ENCODE data around the gene COL6A1. TPM values are rescaled to one million over a fixed set of nuclear protein-coding genes. Genes with fewer than 3 reads are reported as not detected.

Gene COL6A1
- polyA plus RNA-seq, 1 of the 3 experiments (the other 2 are of a cell fraction): 107 TPM

DNA sequence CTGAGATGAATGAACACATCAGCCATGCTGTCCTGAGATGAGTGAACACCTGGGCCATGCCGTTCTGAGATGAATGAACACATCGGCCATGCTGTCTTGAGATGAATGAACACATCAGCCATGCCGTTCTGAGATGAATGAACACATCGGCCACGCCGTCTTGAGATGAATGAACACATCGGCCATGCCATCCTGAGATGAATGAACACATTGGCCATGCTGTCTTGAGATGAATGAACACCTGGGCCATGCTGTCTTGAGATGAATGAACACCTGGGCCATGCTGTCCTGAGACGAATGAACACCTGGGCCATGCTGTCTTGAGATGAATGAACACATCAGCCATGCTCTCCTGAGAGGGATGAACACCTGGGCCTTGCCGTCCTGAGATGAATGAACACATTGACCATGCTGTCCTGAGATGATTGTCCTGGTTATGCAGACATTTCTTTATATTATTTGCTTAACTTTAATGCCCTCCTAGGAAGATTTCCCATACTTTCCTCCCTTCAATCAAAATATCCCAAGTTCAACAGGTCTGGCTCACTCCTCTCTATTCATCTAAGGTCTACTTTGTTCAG lies 48.6 kb upstream of the COL6A1 start:
- Histone ChIP-seq H3K4me1 (ENCODE audit: control insufficient read depth in 1 of 2, insufficient read depth in 2 of 2, low read depth in 1 of 2, low read length in 1 of 2) (no peaks in the 10 kb centered on the region), H2AFZ (ENCODE audit: low read depth) (no peak overlapping the region), H3K4me2 (no peak overlapping the region), H3F3A (replicated peaks; ENCODE audit: insufficient read depth) (no peaks in the 10 kb centered on the region), H3K27me3 (ENCODE audit: insufficient read depth) (no peaks in the 10 kb centered on the region), H3K36me3 (replicated peaks in 1 of 2; ENCODE audit: control insufficient read depth in 1 of 2, insufficient read depth in 2 of 2, low read length in 1 of 2) (no peaks in the 10 kb centered on the region), H3K9me3 (0 out of 2 replicates have a peak, but pooled peaks cover 5% of the 10 kb centered on the region), H3K4me3 (ENCODE audit: low read depth in 2 of 2, low read length in 1 of 2) (no peak overlapping the region; a peak in 1 of 4 replicates), H4K20me1 (ENCODE audit: insufficient read depth) (no peaks in the 10 kb centered on the region), H3K9me2 (no peaks in the 10 kb centered on the region), H3K79me2 (ENCODE audit: insufficient read depth) (no peaks in the 10 kb centered on the region), H3K9ac (no peak overlapping the region), H3K27ac (ENCODE audit: low read depth in 2 of 2, low read length in 1 of 2) (no peak overlapping the region)
- ChIA-PET CTCF (no interaction called here), POLR2A (no interaction called here)
- no peak for DNase-seq
- WGBS (ENCODE audit: low lambda C conversion rate): 69% methylated on average over 9 of the region's 9 CpGs
- TF ChIP-seq, protein P1, sequence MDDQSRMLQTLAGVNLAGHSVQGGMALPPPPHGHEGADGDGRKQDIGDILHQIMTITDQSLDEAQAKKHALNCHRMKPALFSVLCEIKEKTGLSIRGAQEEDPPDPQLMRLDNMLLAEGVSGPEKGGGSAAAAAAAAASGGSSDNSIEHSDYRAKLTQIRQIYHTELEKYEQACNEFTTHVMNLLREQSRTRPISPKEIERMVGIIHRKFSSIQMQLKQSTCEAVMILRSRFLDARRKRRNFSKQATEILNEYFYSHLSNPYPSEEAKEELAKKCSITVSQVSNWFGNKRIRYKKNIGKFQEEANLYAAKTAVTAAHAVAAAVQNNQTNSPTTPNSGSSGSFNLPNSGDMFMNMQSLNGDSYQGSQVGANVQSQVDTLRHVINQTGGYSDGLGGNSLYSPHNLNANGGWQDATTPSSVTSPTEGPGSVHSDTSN (IDR thresholded peaks at IDR 0.05): no peak
- TF ChIP-seq EP300 (IDR thresholded peaks at IDR 0.05; ENCODE audit: borderline replicate concordance in 1 of 2, low read depth in 1 of 2, low read length in 1 of 2): no peak

- ChIA-PET POLR2A (no interaction called here), CTCF (interaction anchor here (1.2 kb wide), 1 partner anchor 12 kb away, joined by 4 read pairs; no protein-coding TSS in a partner anchor)
- Histone ChIP-seq H3K9ac (no peak overlapping the region), H2AFZ (ENCODE audit: low read depth) (no peak overlapping the region), H3K4me2 (no peak overlapping the region), H3K9me2 (no peaks in the 10 kb centered on the region), H3K4me1 (ENCODE audit: control insufficient read depth in 1 of 2, insufficient read depth in 2 of 2, low read depth in 1 of 2, low read length in 1 of 2) (no peaks in the 10 kb centered on the region), H3F3A (replicated peaks; ENCODE audit: insufficient read depth) (no peaks in the 10 kb centered on the region), H3K27ac (ENCODE audit: low read depth in 2 of 2, low read length in 1 of 2) (no peak overlapping the region), H3K27me3 (ENCODE audit: insufficient read depth) (no peaks in the 10 kb centered on the region), H3K79me2 (ENCODE audit: insufficient read depth) (no peaks in the 10 kb centered on the region), H3K4me3 (ENCODE audit: low read depth in 2 of 2, low read length in 1 of 2) (no peak overlapping the region; a peak in 1 of 4 replicates), H3K36me3 (replicated peaks in 1 of 2; ENCODE audit: control insufficient read depth in 1 of 2, insufficient read depth in 2 of 2, low read length in 1 of 2) (no peaks in the 10 kb centered on the region), H3K9me3 (0 out of 2 replicates have a peak, but pooled peaks cover 5% of the 10 kb centered on the region), H4K20me1 (ENCODE audit: insufficient read depth) (no peaks in the 10 kb centered on the region)
- no peak for TF ChIP-seq CTCF (IDR thresholded peaks at IDR 0.05)
- TF ChIP-seq, protein P1 (IDR thresholded peaks at IDR 0.05): no peak
- TF ChIP-seq ELF1 (IDR thresholded peaks at IDR 0.05): no peak
- TF ChIP-seq, protein P2, sequence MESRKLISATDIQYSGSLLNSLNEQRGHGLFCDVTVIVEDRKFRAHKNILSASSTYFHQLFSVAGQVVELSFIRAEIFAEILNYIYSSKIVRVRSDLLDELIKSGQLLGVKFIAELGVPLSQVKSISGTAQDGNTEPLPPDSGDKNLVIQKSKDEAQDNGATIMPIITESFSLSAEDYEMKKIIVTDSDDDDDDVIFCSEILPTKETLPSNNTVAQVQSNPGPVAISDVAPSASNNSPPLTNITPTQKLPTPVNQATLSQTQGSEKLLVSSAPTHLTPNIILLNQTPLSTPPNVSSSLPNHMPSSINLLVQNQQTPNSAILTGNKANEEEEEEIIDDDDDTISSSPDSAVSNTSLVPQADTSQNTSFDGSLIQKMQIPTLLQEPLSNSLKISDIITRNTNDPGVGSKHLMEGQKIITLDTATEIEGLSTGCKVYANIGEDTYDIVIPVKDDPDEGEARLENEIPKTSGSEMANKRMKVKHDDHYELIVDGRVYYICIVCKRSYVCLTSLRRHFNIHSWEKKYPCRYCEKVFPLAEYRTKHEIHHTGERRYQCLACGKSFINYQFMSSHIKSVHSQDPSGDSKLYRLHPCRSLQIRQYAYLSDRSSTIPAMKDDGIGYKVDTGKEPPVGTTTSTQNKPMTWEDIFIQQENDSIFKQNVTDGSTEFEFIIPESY (IDR thresholded peaks at IDR 0.05; ENCODE audit: borderline replicate concordance, low read depth): no peak
- WGBS (ENCODE audit: low lambda C conversion rate): 66% methylated on average over 6 of the region's 6 CpGs
- DNase-seq: no peak
These were observed 47.5 kb upstream of the COL6A1 start for GRCh38 chr21:45934085-45934484.
